HFF-Myc (cell line): Measurements from ENCODE around the gene DGKQ.
"Not testable (repeated sequence)": the region's sequence is repeated elsewhere in the genome, so short reads cannot be mapped to it uniquely, and the experiment has no call there.

Source experiments
- DNase-seq: peaks from one replicate; pipeline ENCODE4 v3.0.0-alpha.2; 2011; ENCODE audit warnings: low read depth; ENCODE audit errors: extremely low read depth
- H3K4me3 ChIP-seq: replicated peaks from 2 replicates; pipeline ENCODE4 v1.5.1; 2011; ENCODE audit warnings: low read depth, mild to moderate bottlenecking, control low read depth, low read length
- CTCF ChIP-seq: IDR thresholded peaks from 2 replicates; pipeline ENCODE4 v1.5.1; 2012; ENCODE audit warnings: mild to moderate bottlenecking, low read depth, low read length, control low read depth; ENCODE audit errors: missing control alignments

The DGKQ gene

GRCh38 chr4:984336-985054 lies 11.1 kb upstream of the DGKQ start:
- no peak overlapping the region for H3K4me3 ChIP-seq
- TF ChIP-seq CTCF, result no peak
- no peak for DNase-seq

- no peak for TF ChIP-seq CTCF
- no peak for DNase-seq
- no peak overlapping the region for H3K4me3 ChIP-seq
Measured at GRCh38 chr4:982814-983213, 9.4 kb upstream of the DGKQ start.

GRCh38 chr4:982291-982690 lies 8.9 kb upstream of the DGKQ start:
- TF ChIP-seq CTCF, result no peak
- H3K4me3 ChIP-seq, result no peak overlapping the region
- DNase-seq, result no peak

GRCh38 chr4:978957-979701 lies 5.8 kb upstream of the DGKQ start:
- no peak overlapping the region for H3K4me3 ChIP-seq
- no peak for DNase-seq
- no peak for TF ChIP-seq CTCF

- DNase-seq, H3K4me3 ChIP-seq: not testable (repeated sequence)
Measured at GRCh38 chr4:976016-976415, 2.6 kb upstream of the DGKQ start.

- no peak for DNase-seq
- H3K4me3 ChIP-seq, result no peak overlapping the region
- no peak for TF ChIP-seq CTCF
Measured at GRCh38 chr4:974668-975067, 1.3 kb upstream of the DGKQ start.

GRCh38 chr4:972651-973424 lies 531 bp downstream of the DGKQ start:
- peak overlapping the region; percentile 68 for H3K4me3 ChIP-seq
- no peak for TF ChIP-seq CTCF
- no peak for DNase-seq
